Dedifferentiated amniotic fluid mesenchymal stem cell (primary cell): ENCODE measurements around the gene RPRD2.

Experiments
- DNase-seq: peaks from one replicate; pipeline ENCODE4 v3.0.0-alpha.2; 2016; ENCODE audit errors: extremely low spot score

The RPRD2 gene

GRCh38 chr1:150513351-150513791, 149.4 kb downstream of the RPRD2 start:
- DNase-seq = peak; percentile 13

DNA sequence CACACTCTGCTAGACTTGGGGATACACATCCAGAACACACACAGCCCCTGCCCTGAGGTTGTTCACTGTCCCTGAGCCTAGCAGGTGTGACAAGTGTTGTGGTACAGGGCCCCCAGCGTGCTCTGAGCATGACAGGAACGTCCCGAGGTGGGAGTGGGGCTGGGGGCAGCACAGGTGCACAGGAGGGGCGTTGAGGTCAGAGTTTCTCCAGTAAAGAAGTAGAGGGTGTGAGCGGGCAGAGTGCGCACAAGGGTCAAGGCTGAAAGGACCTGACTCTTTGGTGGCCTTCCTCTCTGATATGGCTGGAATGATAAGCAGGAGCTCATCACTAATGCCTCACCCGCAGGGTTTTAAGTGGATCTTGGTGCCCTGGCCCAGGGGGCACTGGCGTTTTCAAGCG, 150.3 kb downstream of the RPRD2 start:
- peak; percentile 13 for DNase-seq

DNA sequence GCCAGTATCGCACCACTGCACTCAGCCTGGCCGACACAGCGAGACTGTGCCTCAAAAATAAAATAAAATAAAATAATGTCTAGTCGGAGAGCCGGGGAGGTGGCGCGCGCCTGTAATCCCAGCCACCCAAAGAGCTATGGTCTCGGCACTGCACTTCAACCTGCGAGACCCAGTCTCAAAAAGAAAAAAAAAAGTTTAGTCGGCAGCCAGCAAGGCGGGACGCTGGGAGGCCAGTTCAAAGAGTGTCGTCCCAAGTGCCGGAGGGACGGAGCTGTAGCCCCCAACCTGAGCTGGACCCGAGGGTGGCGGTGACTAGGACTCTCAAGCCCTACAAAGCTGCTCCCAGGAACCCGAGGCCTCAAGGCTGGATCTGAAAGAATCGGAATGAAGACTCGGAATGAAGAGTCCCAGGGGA, 151.0 kb downstream of the RPRD2 start:
- DNase-seq = no peak

- DNase-seq = peak; percentile 91
Observed at GRCh38 chr1:150515328-150516049, 151.5 kb downstream of the RPRD2 start, which contains the start of gene FALEC. FALEC (plus strand) TSS chr1:150515752.

- no peak for DNase-seq
Observed at GRCh38 chr1:150516050-150516591, 152.2 kb downstream of the RPRD2 start.

- no peak for DNase-seq
Observed at GRCh38 chr1:150516616-150517015, 152.7 kb downstream of the RPRD2 start.

- DNase-seq = no peak
Observed at GRCh38 chr1:150521196-150521968, 157.4 kb downstream of the RPRD2 start.

- no peak for DNase-seq
Observed at GRCh38 chr1:150525348-150525747, 161.4 kb downstream of the RPRD2 start.
